ENCODE measurements around the gene RARB.
A peak's percentile ranks its signal among the peaks of the same experiment; 100 is the strongest.

RARB gene

GRCh38 chr3:25604107-25604805, 176.2 kb downstream of the RARB start:
- DNase-seq (ENCODE audit: low read depth in 2 of 2) = peak; percentile 50 to 53

- no peak for DNase-seq (ENCODE audit: low read depth in 2 of 2)
Observed at GRCh38 chr3:25610167-25610566, 182.1 kb downstream of the RARB start.

- no peak for DNase-seq (ENCODE audit: low read depth in 2 of 2)
Observed at GRCh38 chr3:25610779-25611178, 182.7 kb downstream of the RARB start.

GRCh38 chr3:25611193-25611592, 183.1 kb downstream of the RARB start:
- no peak for DNase-seq (ENCODE audit: low read depth in 2 of 2)

GRCh38 chr3:25618028-25618427, 190.0 kb downstream of the RARB start:
- no peak for DNase-seq (ENCODE audit: low read depth in 2 of 2)

GRCh38 chr3:25619382-25619781, 191.3 kb downstream of the RARB start:
- DNase-seq (ENCODE audit: low read depth in 2 of 2) = no peak

- DNase-seq (ENCODE audit: low read depth in 2 of 2) = no peak
Observed at GRCh38 chr3:25620493-25620892, 192.4 kb downstream of the RARB start.

GRCh38 chr3:25621087-25621486, 193.0 kb downstream of the RARB start:
- DNase-seq (ENCODE audit: low read depth in 2 of 2) = no peak

GRCh38 chr3:25631989-25632388, 203.9 kb downstream of the RARB start:
- no peak for DNase-seq (ENCODE audit: low read depth in 2 of 2)

- no peak for DNase-seq (ENCODE audit: low read depth in 2 of 2)
Observed at GRCh38 chr3:25633919-25634318, 205.9 kb downstream of the RARB start.

GRCh38 chr3:25635038-25635437, 207.0 kb downstream of the RARB start:
- no peak for DNase-seq (ENCODE audit: low read depth in 2 of 2)

All from fibroblast of skin of left biceps (primary cell).